ENCODE results near the gene EIF3F.

DNA sequence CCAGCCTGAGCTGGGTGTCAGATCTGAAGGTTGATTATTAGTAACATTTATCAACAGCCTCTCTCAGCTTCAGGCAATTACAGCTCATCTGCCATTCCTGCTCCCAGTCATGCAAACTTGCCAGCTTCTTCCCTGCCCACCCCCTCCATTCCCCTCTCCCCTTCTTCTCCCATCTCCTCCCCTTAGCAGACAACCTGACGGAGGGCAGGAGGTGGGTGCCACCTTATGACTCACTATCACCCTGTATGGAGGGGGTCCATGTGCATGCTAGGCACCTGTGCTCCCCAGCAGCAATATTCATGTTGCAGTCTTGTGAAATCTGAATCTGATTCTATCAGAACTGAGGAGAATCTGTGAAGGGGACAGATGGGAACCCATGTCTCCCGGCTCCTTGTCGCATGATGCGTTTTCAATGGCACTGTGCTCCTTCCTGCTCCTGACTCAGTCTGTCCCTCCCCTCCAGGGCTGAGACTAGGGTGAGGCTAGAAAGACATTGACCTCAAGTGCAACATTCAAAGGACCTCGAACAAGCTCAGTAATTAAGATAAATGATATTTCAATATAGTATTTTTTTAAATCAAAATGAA is 47.6 kb downstream of the EIF3F start:
- TF ChIP-seq SRF (IDR thresholded peaks at IDR 0.05; ENCODE audit: low read depth, low read length) (no peak), TAF1 (IDR thresholded peaks at IDR 0.05; ENCODE audit: low read depth, low read length) (no peak), RAD21 (IDR thresholded peaks at IDR 0.05 in 1 of 2, conservative IDR thresholded peaks at IDR 0.05 in 1 of 2; ENCODE audit: low read depth in 2 of 2, low read length in 2 of 2) (no peak)

Data from H1 (cell line).